ENCODE results near the gene SPATA20.

Gene SPATA20

GRCh38 chr17:50559674-50560184, 12.8 kb downstream of the SPATA20 start:
- peak overlapping the region; percentile 33 for H3K4me3 ChIP-seq (ENCODE audit: low read length)
- DNase-seq (ENCODE audit: low read depth), result peak; percentile 54
- no peak for TF ChIP-seq CTCF (IDR thresholded peaks at IDR 0.05; ENCODE audit: insufficient read depth, low read depth, low read length, missing control alignments)

- TF ChIP-seq CTCF (IDR thresholded peaks at IDR 0.05; ENCODE audit: insufficient read depth, low read depth, low read length, missing control alignments), result no peak
- peak within 1 kb of the TSS; percentile 33 for H3K4me3 ChIP-seq (ENCODE audit: low read length)
- DNase-seq (ENCODE audit: low read depth), result peak; percentile 87
Observed at GRCh38 chr17:50560185-50560824, 13.3 kb downstream of the SPATA20 start, which contains the start of gene CACNA1G. Gene CACNA1G, plus strand, starts transcription at chr17:50560715. Its CDS starts 745 bp downstream, at chr17:50561460.

GRCh38 chr17:50560931-50561745, 14.2 kb downstream of the SPATA20 start:
- H3K4me3 ChIP-seq (ENCODE audit: low read length), result no peak overlapping the region
- no peak for DNase-seq (ENCODE audit: low read depth)
- no peak for TF ChIP-seq CTCF (IDR thresholded peaks at IDR 0.05; ENCODE audit: insufficient read depth, low read depth, low read length, missing control alignments)

GRCh38 chr17:50561746-50562141, 14.8 kb downstream of the SPATA20 start:
- no peak for TF ChIP-seq CTCF (IDR thresholded peaks at IDR 0.05; ENCODE audit: insufficient read depth, low read depth, low read length, missing control alignments)
- no peak overlapping the region for H3K4me3 ChIP-seq (ENCODE audit: low read length)
- DNase-seq (ENCODE audit: low read depth), result no peak

- no peak for TF ChIP-seq CTCF (IDR thresholded peaks at IDR 0.05; ENCODE audit: insufficient read depth, low read depth, low read length, missing control alignments)
- H3K4me3 ChIP-seq (ENCODE audit: low read length), result no peak overlapping the region
- no peak for DNase-seq (ENCODE audit: low read depth)
Observed at GRCh38 chr17:50562242-50563091, 15.5 kb downstream of the SPATA20 start.

DNA sequence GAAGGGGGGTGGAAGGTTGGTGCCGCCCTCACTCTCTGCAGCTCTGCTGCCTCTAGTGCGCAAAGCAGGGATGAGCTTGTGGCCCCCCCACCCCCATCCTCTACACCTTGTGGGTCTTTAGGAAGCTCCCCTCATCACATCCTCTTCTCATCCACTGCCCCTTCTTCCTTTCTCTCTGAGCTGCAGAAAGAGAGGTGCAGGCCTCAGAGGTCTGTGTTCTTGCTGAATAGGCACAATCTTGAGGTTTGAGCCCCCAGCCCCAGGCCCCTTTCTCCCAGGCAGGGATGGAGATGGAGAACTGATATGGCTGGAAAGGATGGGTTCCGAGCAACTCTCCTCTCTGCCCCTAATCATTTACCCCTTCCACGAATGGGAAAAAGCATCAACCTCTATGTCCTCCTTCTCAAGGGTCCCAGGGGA, 16.1 kb downstream of the SPATA20 start:
- DNase-seq (ENCODE audit: low read depth), result no peak
- no peak overlapping the region for H3K4me3 ChIP-seq (ENCODE audit: low read length)
- TF ChIP-seq CTCF (IDR thresholded peaks at IDR 0.05; ENCODE audit: insufficient read depth, low read depth, low read length, missing control alignments), result no peak
